Measurements from ENCODE around the gene TMCO1. TPM values are rescaled to one million over a fixed set of nuclear protein-coding genes. Genes with fewer than 3 reads are reported as not detected.
"Not testable (repeated sequence)": the region's sequence is repeated elsewhere in the genome, so short reads cannot be mapped to it uniquely, and the experiment has no call there.

Gene TMCO1
- total RNA-seq, 1 donor from 2014 or later: 78.6 TPM

DNA sequence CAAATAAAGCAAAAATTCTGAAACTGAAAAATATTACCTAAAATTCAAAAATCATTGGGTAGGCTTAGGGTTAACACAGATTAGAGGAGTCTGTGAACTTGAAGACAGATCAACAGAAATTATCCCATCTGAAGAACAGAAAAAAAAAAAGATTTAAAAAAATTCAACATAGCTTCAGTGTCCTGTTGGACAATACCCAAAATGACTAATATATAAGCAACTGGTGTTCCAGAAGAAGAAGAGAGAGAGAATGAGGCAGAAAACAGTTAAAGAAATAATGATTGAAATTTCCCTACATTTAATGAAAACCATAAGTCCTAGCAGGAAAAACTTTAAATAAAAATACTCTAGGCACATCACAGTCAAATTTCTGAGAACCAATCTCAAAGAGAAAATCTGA lies 31.5 kb downstream of the TMCO1 start:
- peaks cover 58% of the 10 kb centered on the region for H3K36me3 ChIP-seq
- no peak overlapping the region for H3K27ac ChIP-seq
- intact Hi-C loops (cut with DNase I): no loop called here
- no peaks in the 10 kb centered on the region for H3K4me1 ChIP-seq
- no peak for ATAC-seq
- TF ChIP-seq, protein P1, sequence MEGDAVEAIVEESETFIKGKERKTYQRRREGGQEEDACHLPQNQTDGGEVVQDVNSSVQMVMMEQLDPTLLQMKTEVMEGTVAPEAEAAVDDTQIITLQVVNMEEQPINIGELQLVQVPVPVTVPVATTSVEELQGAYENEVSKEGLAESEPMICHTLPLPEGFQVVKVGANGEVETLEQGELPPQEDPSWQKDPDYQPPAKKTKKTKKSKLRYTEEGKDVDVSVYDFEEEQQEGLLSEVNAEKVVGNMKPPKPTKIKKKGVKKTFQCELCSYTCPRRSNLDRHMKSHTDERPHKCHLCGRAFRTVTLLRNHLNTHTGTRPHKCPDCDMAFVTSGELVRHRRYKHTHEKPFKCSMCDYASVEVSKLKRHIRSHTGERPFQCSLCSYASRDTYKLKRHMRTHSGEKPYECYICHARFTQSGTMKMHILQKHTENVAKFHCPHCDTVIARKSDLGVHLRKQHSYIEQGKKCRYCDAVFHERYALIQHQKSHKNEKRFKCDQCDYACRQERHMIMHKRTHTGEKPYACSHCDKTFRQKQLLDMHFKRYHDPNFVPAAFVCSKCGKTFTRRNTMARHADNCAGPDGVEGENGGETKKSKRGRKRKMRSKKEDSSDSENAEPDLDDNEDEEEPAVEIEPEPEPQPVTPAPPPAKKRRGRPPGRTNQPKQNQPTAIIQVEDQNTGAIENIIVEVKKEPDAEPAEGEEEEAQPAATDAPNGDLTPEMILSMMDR (IDR thresholded peaks at IDR 0.05): no peak
- H3K4me3 ChIP-seq: no peak overlapping the region
- no peaks in the 10 kb centered on the region for H3K9me3 ChIP-seq
- no peaks in the 10 kb centered on the region for H3K27me3 ChIP-seq
- no peak for DNase-seq

DNA sequence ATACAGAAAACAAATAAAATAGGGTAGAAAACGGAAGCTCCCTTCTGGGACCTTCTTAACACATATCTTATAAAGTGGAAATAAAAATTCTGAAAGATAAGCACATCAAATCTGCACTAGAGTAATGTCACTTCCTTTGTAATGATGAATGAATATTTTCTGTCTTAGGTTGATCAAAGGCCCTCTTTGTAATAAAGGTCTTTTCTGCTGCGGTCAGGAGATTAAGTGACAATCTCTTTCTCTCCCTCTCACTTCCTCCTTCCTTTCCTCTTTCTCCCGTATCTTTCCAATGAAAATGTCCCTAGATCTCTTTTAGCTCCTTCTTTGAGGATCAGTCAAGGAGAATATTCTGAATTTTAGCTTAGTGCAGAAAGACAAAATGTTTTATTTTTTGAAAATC lies 33.8 kb downstream of the TMCO1 start:
- Histone ChIP-seq H3K27ac (no peak overlapping the region), H3K36me3 (peaks cover 35% of the 10 kb centered on the region), H3K27me3 (no peaks in the 10 kb centered on the region), H3K4me3 (no peak overlapping the region), H3K4me1 (no peaks in the 10 kb centered on the region), H3K9me3 (no peaks in the 10 kb centered on the region)
- intact Hi-C loops (cut with DNase I): no loop called here
- ATAC-seq (no peak), DNase-seq (no peak)
- TF ChIP-seq, protein P1 (IDR thresholded peaks at IDR 0.05): no peak

DNA sequence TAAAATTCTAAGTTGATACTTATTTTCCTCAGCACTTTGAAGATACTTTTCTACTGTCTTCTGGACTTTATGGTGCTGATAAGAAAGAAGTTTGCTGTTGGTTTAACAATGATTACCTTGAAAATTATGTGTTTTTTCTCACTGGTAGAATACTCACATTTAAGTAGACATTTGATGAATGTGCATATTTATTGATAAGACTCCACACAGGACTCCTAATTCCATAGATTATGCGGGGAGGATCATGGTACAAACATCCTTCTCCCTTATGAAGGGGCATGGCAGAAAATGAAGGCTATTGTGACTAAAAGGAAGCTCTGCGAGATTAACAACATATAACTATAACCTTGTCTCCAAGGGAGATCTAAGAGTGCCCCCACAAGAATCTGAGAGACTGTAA lies 41.8 kb downstream of the TMCO1 start:
- Histone ChIP-seq H3K4me3 (no peak overlapping the region), H3K27me3 (no peaks in the 10 kb centered on the region), H3K36me3 (peaks cover 32% of the 10 kb centered on the region), H3K9me3 (no peaks in the 10 kb centered on the region), H3K4me1 (no peaks in the 10 kb centered on the region), H3K27ac (no peak overlapping the region)
- no peak for DNase-seq
- no peak for ATAC-seq
- intact Hi-C loops (cut with DNase I): no loop called here
- TF ChIP-seq, protein P1 (IDR thresholded peaks at IDR 0.05): no peak

DNA sequence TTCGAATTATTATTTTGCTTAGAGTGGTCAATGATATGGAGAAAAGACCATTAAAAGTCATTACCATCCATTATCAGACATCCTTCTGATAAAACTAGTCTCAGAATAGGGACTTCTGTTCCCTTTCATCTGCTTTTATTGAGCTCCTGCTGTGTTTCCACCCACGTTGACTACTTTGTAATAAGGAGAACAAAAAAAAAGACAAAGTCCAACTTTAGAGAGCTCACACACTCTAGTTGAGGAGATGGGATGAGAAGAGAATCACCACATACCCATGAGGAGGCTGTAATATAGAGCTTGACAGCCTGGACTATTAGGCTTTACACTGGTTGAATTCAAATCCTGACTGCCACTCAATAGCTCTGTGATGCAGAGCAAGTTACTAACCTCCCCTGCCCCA lies 42.5 kb downstream of the TMCO1 start:
- H3K9me3 ChIP-seq: no peaks in the 10 kb centered on the region
- peaks cover 32% of the 10 kb centered on the region for H3K36me3 ChIP-seq
- DNase-seq: no peak
- intact Hi-C loops (cut with DNase I): no loop called here
- H3K27me3 ChIP-seq: no peaks in the 10 kb centered on the region
- H3K4me3 ChIP-seq: no peak overlapping the region
- TF ChIP-seq, protein P1 (IDR thresholded peaks at IDR 0.05): no peak
- no peak overlapping the region for H3K27ac ChIP-seq
- no peak for ATAC-seq
- no peaks in the 10 kb centered on the region for H3K4me1 ChIP-seq

DNA sequence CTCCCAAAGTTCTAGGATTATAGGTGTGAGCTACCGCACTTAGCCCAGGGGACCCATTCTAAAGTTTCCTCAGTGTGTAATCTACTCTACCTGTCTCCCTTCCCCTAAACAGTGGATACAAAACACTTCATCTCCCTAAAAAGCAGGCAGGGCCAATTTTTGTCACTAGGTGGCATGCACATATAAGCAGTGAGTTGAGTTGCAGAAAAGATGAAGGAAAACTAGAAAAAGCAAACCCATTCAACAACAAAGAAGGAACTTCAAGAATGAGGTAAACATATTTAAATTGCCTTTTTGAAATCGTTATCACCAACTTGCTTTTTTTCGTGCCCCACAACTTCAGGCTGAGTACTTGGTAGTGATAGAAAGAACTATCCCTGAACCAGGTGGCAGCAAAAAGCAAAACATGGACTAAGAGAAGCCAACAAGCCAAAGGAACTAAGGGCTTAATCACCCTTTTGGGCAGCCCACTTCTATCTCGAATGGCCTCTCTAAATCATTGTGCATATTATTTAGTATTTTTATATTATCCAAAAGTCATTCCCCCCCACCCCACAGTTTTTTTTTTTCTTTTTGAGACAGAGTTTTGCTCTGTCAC lies 50.7 kb downstream of the TMCO1 start:
- DNase-seq: no peak
- no peak overlapping the region for H3K27ac ChIP-seq
- TF ChIP-seq, protein P1 (IDR thresholded peaks at IDR 0.05): peak; percentile 54
- intact Hi-C loops (cut with DNase I): no loop called here
- peak; percentile 61 for ATAC-seq
- H3K9me3 ChIP-seq: no peaks in the 10 kb centered on the region
- H3K4me1 ChIP-seq: no peaks in the 10 kb centered on the region
- H3K4me3 ChIP-seq: no peak overlapping the region
- H3K27me3 ChIP-seq: no peaks in the 10 kb centered on the region
- no peaks in the 10 kb centered on the region for H3K36me3 ChIP-seq

DNA sequence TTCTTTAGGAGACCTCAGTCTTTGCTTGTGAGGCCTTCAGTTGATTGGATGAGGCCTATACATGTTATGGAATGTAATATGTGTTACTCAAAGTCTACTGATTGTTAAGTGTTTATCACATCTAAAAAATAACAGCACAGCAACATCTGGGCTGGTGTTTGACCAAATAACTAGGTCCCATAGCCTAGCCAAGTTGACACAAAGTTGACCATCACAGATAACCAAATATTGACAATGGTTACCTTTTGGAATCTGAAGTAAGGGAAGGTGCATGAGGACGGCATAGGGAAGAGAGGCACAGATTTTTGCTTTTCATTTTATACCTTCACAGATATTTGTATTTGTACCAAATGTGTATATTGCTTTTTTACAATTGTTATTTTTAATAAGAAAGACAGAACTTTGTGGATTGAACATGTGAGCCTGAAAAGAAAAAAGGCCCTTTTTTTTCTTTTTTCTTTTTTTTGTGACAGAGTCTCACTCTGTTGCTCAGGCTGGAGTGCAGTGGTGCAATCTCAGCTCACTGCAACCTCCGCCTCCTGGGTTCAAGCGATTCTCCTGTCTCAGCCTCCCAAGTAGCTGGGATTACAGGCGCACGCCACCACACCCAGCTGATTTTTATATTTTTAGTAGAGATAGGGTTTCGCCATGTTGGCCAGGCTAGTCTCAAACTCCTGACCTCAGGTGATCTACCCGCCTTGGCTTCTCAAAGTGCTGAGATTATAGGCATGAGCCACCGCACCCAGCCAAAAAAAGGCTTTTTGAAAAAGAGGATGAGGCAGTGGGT lies 52.2 kb downstream of the TMCO1 start:
- H3K4me3 ChIP-seq; H3K4me1 ChIP-seq; DNase-seq; ATAC-seq; H3K27me3 ChIP-seq; H3K9me3 ChIP-seq; H3K27ac ChIP-seq; intact Hi-C loops (cut with DNase I); H3K36me3 ChIP-seq: not testable (repeated sequence)
